ENCODE measurements around the gene KIAA2012.

Gene KIAA2012

GRCh38 chr2:202141329-202141947 lies 68.4 kb downstream of the KIAA2012 start:
- DNase-seq (ENCODE audit: low spot score): no peak
- in situ Hi-C loops (cut with MboI; ENCODE audit: low pct_unique_long_range_greater_than_20kb, low sequenced_read_pairs, unreplicated experiment): no loop called here
- no peak for TF ChIP-seq CTCF (IDR thresholded peaks at IDR 0.05; ENCODE audit: extremely low read depth, insufficient read depth, missing control alignments)

GRCh38 chr2:202142540-202142939 lies 69.5 kb downstream of the KIAA2012 start:
- DNase-seq (ENCODE audit: low spot score): no peak
- in situ Hi-C loops (cut with MboI; ENCODE audit: low pct_unique_long_range_greater_than_20kb, low sequenced_read_pairs, unreplicated experiment): no loop called here
- TF ChIP-seq CTCF (IDR thresholded peaks at IDR 0.05; ENCODE audit: extremely low read depth, insufficient read depth, missing control alignments): no peak

- in situ Hi-C loops (cut with MboI; ENCODE audit: low pct_unique_long_range_greater_than_20kb, low sequenced_read_pairs, unreplicated experiment): no loop called here
- DNase-seq (ENCODE audit: low spot score): no peak
- TF ChIP-seq CTCF (IDR thresholded peaks at IDR 0.05; ENCODE audit: extremely low read depth, insufficient read depth, missing control alignments): no peak
Measured at GRCh38 chr2:202147775-202148174, 74.7 kb downstream of the KIAA2012 start.

GRCh38 chr2:202148515-202149154 lies 75.6 kb downstream of the KIAA2012 start:
- no peak for DNase-seq (ENCODE audit: low spot score)
- no peak for TF ChIP-seq CTCF (IDR thresholded peaks at IDR 0.05; ENCODE audit: extremely low read depth, insufficient read depth, missing control alignments)
- in situ Hi-C loops (cut with MboI; ENCODE audit: low pct_unique_long_range_greater_than_20kb, low sequenced_read_pairs, unreplicated experiment): no loop called here

- DNase-seq (ENCODE audit: low spot score): no peak
- in situ Hi-C loops (cut with MboI; ENCODE audit: low pct_unique_long_range_greater_than_20kb, low sequenced_read_pairs, unreplicated experiment): no loop called here
- no peak for TF ChIP-seq CTCF (IDR thresholded peaks at IDR 0.05; ENCODE audit: extremely low read depth, insufficient read depth, missing control alignments)
Measured at GRCh38 chr2:202149155-202149762, 76.2 kb downstream of the KIAA2012 start.

- no peak for DNase-seq (ENCODE audit: low spot score)
- in situ Hi-C loops (cut with MboI; ENCODE audit: low pct_unique_long_range_greater_than_20kb, low sequenced_read_pairs, unreplicated experiment): no loop called here
- TF ChIP-seq CTCF (IDR thresholded peaks at IDR 0.05; ENCODE audit: extremely low read depth, insufficient read depth, missing control alignments): no peak
Measured at GRCh38 chr2:202149936-202150335, 76.9 kb downstream of the KIAA2012 start.
